Lower leg skin (tissue), 4 donors: ENCODE data around the gene SOCS2. TPM values are rescaled to one million over a fixed set of nuclear protein-coding genes. Genes with fewer than 3 reads are reported as not detected.
"Not testable (repeated sequence)": the region's sequence is repeated elsewhere in the genome, so short reads cannot be mapped to it uniquely, and the experiment has no call there.

ENCODE experiments used
- DNase-seq, 2 donors: peaks; one replicate each; pipeline ENCODE4 v3.0.0-alpha.2; 2019; ENCODE audit warnings: low spot score in 2 of 2
- H3K4me3 ChIP-seq: fragments of 200-600 bp; sonication (generic); 2 replicates; pipeline ENCODE4 v1.5.1; 2017; ENCODE audit warnings: mild to moderate bottlenecking, low read depth; ENCODE audit not compliant: poor library complexity, severe bottlenecking
- POLR2A ChIP-seq, 2 donors: fragments of 450-650 bp; IDR thresholded peaks; one replicate each; pipeline ENCODE4 v1.6.1; 2016 to 2017; ENCODE audit warnings: antibody characterized with exemption in 2 of 2, mild to moderate bottlenecking in 1 of 2, moderate library complexity in 1 of 2
- WGBS, 2 donors: methylation state at CpG; one replicate each; pipeline ENCODE4 v1.1.5; 2018; 5-methylcytosine and 5-hydroxymethylcytosine counted together
- intact Hi-C: fragments of 100-400 bp; cut with DNase I; formaldehyde crosslinking; loops from one replicate; pipeline ENCODE4 v1.15.0; 2023; ENCODE audit warnings: low total_unique reads
- total RNA-seq, 4 donors: library from RNA; depleted of rRNA; stranded (reverse); fragments of >200 nt; gene quantifications; one replicate each; pipeline ENCODE4 v1.1.0, GENCODE V29; 2016
- TF ChIP-seq, protein P1 (sequence below), 3 donors: fragments of 450-650 bp; IDR thresholded peaks; one replicate each; pipeline ENCODE4 v1.5.1; 2016; ENCODE audit warnings: antibody characterized with exemption in 3 of 3, mild to moderate bottlenecking in 3 of 3, moderate library complexity in 2 of 3

The SOCS2 gene
- total RNA-seq, 4 donors from 2014 or later, result 4.2 to 14.2 (median 9.2) TPM

DNA sequence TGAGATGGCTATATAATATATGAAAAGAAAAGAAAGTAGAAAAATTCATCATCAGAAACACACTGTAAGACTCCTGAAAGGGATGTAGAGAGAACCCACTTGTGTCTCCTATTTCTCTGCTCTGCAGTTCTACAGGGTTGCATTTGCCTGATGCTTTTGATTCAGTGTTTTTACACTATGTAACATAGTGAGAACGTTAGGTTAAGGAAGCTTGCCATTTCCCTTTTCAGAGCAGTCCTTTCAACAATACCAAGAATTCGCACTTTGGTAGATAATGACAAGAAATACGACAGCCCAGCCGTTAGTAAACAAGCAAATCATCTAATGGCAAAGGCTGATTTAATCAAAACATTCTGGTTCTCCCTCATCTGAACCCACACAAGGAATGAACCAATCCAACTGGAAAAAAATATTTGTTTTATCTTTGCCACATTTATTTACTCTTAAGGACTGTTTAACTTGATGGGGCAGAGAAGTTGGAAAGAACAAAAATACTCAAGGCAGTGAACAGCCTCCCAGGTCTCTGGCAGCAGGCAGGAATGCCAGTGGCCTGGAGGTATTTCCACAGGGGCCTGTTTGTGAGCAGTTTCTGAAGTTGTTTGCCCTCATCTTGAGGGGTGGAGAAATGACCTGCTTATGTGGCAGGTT, 30.8 kb upstream of the SOCS2 start:
- H3K4me3 ChIP-seq, result no peak overlapping the region
- DNase-seq, result no peak
- TF ChIP-seq, protein P1, sequence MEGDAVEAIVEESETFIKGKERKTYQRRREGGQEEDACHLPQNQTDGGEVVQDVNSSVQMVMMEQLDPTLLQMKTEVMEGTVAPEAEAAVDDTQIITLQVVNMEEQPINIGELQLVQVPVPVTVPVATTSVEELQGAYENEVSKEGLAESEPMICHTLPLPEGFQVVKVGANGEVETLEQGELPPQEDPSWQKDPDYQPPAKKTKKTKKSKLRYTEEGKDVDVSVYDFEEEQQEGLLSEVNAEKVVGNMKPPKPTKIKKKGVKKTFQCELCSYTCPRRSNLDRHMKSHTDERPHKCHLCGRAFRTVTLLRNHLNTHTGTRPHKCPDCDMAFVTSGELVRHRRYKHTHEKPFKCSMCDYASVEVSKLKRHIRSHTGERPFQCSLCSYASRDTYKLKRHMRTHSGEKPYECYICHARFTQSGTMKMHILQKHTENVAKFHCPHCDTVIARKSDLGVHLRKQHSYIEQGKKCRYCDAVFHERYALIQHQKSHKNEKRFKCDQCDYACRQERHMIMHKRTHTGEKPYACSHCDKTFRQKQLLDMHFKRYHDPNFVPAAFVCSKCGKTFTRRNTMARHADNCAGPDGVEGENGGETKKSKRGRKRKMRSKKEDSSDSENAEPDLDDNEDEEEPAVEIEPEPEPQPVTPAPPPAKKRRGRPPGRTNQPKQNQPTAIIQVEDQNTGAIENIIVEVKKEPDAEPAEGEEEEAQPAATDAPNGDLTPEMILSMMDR (IDR thresholded peaks at IDR 0.05), result no peak
- no peak for TF ChIP-seq POLR2A (IDR thresholded peaks at IDR 0.05)
- 49 to 52% methylated on average over 4 of the region's 4 CpGs for WGBS, 2 donors
- intact Hi-C loops, result no loop called here

DNA sequence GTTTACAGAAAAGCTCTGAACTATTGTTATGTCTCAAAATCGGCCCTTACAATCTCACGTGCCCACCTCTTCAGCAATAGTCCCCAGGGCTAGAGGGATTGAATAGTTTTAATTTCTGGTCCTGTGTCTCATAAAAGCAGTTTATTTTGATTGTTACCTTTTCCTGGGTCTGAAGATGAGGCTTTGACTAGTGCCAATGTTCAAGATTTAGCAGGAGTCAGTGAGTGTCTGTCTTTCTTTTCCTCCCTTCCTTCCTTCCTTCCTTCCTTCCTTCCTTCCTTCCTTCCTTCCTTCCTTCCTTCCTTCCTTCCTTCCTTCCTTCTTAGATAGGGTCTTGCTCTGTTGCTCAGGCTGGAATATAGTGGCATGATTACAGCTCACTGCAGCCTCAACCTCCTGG, 24.7 kb upstream of the SOCS2 start:
- H3K4me3 ChIP-seq, result no peak overlapping the region
- 94 to 95% methylated on average over 2 of the region's 2 CpGs for WGBS, 2 donors
- no peak for DNase-seq
- no peak for TF ChIP-seq POLR2A (IDR thresholded peaks at IDR 0.05)
- TF ChIP-seq, protein P1 (IDR thresholded peaks at IDR 0.05), result no peak
- intact Hi-C loops, result no loop called here

DNA sequence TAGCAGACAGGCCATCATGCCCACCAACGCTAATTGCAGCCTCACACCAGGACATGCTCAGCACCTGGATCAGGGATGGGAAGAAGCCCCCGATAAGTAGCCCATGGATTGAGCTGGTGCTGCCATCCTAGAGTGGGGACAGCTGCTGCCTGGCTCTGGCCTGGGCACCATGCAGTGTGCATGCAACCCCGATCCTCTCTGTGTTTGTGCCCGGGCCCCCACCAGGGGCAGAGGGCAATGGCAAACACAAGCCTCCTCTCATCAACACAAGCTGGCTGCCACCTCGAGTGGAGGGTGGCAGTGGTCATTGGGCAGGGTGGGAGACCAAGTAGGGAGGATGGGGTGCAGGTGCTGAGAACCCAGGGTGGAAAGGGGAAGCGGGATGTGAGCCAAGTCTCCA, 23.3 kb upstream of the SOCS2 start:
- no peak overlapping the region for H3K4me3 ChIP-seq
- 81 to 82% methylated on average over 6 of the region's 6 CpGs for WGBS, 2 donors
- DNase-seq, result no peak
- TF ChIP-seq, protein P1 (IDR thresholded peaks at IDR 0.05), result no peak
- no peak for TF ChIP-seq POLR2A (IDR thresholded peaks at IDR 0.05)
- intact Hi-C loops, result no loop called here

DNA sequence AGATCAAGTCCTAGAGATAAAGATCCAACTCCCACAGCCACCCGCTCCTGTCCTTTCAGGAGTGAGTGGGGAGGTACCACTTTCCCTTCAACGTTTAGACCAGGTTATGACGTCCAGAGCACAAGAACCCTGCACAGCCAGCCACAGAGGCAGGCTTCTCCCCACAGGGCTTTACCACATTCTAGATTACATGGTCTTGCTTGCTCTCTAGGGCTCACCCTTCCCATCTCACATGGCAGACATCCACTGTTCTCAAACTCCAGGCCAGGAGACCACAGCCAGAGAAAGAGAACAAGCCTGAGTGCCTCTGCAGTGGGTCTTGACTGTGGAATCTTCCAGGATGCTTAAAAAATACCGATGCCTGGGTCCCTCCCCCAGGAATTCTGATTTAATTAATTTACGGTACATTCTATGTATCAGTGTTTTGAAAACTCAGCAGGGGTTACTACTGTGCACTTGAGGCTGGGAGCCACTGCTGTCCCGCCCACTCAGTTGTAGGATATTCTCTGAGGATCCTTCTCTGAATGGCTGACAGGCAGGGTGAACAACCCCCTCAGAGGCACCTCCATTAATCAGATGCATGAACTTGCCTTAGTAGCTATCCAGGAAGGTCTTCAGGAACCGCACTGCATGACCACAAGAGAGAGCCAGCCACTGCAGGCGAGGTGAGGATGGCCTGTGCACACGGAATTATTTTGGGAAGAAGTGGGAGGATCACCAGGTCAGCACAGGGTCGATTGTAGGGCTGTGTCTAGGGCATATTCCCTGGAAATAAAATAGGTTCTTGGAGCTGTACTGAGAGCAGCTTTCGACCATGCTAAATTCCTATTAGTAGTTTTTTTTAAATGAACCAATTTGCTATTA, 21.5 kb upstream of the SOCS2 start:
- intact Hi-C loops, result loop anchor here (10.0 kb wide), 1 partner anchor 1846 kb away; no protein-coding TSS in a partner anchor
- 77 to 78% methylated on average over 11 of the region's 11 CpGs for WGBS, 2 donors
- no peak overlapping the region for H3K4me3 ChIP-seq
- no peak for DNase-seq
- TF ChIP-seq, protein P1 (IDR thresholded peaks at IDR 0.05), result no peak
- TF ChIP-seq POLR2A (IDR thresholded peaks at IDR 0.05), result no peak

DNA sequence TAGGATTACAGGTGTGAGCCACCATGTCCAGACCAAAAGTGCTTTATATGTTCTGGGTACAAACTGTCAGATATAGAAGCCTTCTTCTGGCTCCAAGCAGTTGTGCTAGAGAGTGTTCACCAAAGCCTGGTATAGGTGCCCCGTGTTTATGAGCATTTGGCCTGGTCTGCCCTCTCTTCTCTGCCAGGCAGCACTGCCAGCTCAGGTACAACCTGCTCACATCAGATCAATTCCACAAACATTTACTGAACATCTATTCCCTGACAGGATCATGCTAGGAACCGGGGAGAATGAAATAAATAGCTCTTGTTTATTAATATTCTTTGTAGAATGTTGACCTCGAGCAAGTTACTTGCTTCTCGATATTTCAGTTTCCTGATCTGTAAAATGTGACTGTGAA, 20.0 kb upstream of the SOCS2 start:
- intact Hi-C loops, result loop anchor here (10.0 kb wide), 1 partner anchor 1848 kb away; no protein-coding TSS in a partner anchor
- WGBS, 2 donors, result 68 to 77% methylated on average over 4 of the region's 4 CpGs
- H3K4me3 ChIP-seq, result no peak overlapping the region
- no peak for DNase-seq
- no peak for TF ChIP-seq POLR2A (IDR thresholded peaks at IDR 0.05)
- TF ChIP-seq, protein P1 (IDR thresholded peaks at IDR 0.05), result no peak

DNA sequence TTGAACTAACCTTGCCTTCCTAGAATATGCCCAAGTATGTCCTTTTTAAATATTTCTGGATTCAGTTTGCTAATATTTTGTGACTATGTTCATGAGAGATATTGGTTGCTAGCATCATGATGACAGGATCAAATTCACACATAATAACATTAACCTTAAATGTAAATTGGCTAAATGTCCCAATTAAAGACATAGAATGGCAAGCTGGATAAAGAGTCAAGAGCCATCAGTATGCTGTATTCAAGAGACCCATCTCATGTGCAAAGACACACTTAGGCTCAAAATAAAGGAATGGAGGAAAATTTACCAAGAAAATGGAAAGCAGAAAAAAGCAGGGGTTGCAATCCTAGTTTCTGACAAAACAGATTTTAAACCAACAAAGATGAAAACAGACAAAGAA, 14.6 kb upstream of the SOCS2 start:
- not testable (repeated sequence) for DNase-seq
- intact Hi-C loops, result loop anchor here (10.0 kb wide), 1 partner anchor 1853 kb away; no protein-coding TSS in a partner anchor

DNA sequence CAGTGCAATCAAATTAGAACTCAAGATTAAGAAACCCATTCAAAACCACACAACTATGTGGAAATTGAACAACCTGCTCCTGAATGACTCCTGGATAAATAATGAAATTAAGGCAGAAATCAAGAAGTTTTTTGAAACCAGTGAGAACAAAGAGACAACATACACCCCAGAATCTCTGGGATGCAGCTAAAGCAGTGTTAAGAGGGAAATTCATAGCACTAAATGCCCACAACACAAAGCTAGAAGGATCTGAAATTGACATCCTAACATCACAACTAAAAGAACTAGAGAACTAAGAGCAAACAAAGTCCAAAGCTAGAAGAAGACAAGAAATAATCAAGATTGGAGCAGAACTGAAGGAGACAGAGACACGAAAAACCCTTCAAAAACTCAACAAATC, 13.8 kb upstream of the SOCS2 start:
- WGBS, 2 donors, result 94 to 96% methylated on average over 1 of the region's 1 CpG
- not testable (repeated sequence) for H3K4me3 ChIP-seq, DNase-seq
- intact Hi-C loops, result loop anchor here (10.0 kb wide), 1 partner anchor 1854 kb away; no protein-coding TSS in a partner anchor

More for the DNA sequence above, 14.6 kb upstream of the SOCS2 start:
- H3K4me3 ChIP-seq, result not testable (repeated sequence)
